NCI-H526 treated with DMSO at 0.1 percent for 48 hours (cell line): ENCODE measurements around the gene YIPF1.
"Not testable (repeated sequence)": the region's sequence is repeated elsewhere in the genome, so short reads cannot be mapped to it uniquely, and the experiment has no call there.

Source experiments
- DNase-seq: peaks from one replicate; lab custom pipeline; 2025; lab: John Stamatoyannopoulos, UW

YIPF1 gene

GRCh38 chr1:53837924-53838653 lies 51.5 kb downstream of the YIPF1 start, which contains the start of gene NDC1:
Gene NDC1, minus strand, starts transcription at chr1:53838296. Its CDS starts 35 bp downstream, at chr1:53838261.
- peak; percentile 96 for DNase-seq

- DNase-seq = peak; percentile 45
Measured at GRCh38 chr1:53837646-53837923, 52.0 kb downstream of the YIPF1 start.

GRCh38 chr1:53835491-53835890 lies 54.1 kb downstream of the YIPF1 start:
- DNase-seq = peak; percentile 87

GRCh38 chr1:53834776-53835175 lies 54.8 kb downstream of the YIPF1 start:
- no peak for DNase-seq

- no peak for DNase-seq
Measured at GRCh38 chr1:53833393-53833792, 56.2 kb downstream of the YIPF1 start.

- DNase-seq = no peak
Measured at GRCh38 chr1:53826367-53826766, 63.2 kb downstream of the YIPF1 start.

GRCh38 chr1:53825306-53825705 lies 64.3 kb downstream of the YIPF1 start:
- DNase-seq = no peak

- DNase-seq = no peak
Measured at GRCh38 chr1:53822931-53823330, 66.7 kb downstream of the YIPF1 start.

GRCh38 chr1:53821380-53821779 lies 68.2 kb downstream of the YIPF1 start:
- DNase-seq = no peak

- DNase-seq = no peak
Measured at GRCh38 chr1:53819387-53819786, 70.2 kb downstream of the YIPF1 start.

- not testable (repeated sequence) for DNase-seq
Measured at GRCh38 chr1:53816584-53816983, 73.0 kb downstream of the YIPF1 start.

GRCh38 chr1:53815484-53815883 lies 74.1 kb downstream of the YIPF1 start:
- DNase-seq = not testable (repeated sequence)

- DNase-seq = no peak
Measured at GRCh38 chr1:53811414-53811851, 78.2 kb downstream of the YIPF1 start.

- no peak for DNase-seq
Measured at GRCh38 chr1:53810497-53810896, 79.1 kb downstream of the YIPF1 start.

GRCh38 chr1:53810007-53810406 lies 79.6 kb downstream of the YIPF1 start:
- DNase-seq = no peak

- DNase-seq = no peak
Measured at GRCh38 chr1:53807916-53808315, 81.7 kb downstream of the YIPF1 start.

- no peak for DNase-seq
Measured at GRCh38 chr1:53804791-53805505, 84.6 kb downstream of the YIPF1 start.

- no peak for DNase-seq
Measured at GRCh38 chr1:53804181-53804580, 85.4 kb downstream of the YIPF1 start.
